Measurements from ENCODE around the gene TEAD2. TPM values are rescaled to one million over a fixed set of nuclear protein-coding genes. Genes with fewer than 3 reads are reported as not detected.

The TEAD2 gene
- total and polyA plus RNA-seq, 10 donors = 5.8 to 24.7 (median 14.4) TPM

DNA sequence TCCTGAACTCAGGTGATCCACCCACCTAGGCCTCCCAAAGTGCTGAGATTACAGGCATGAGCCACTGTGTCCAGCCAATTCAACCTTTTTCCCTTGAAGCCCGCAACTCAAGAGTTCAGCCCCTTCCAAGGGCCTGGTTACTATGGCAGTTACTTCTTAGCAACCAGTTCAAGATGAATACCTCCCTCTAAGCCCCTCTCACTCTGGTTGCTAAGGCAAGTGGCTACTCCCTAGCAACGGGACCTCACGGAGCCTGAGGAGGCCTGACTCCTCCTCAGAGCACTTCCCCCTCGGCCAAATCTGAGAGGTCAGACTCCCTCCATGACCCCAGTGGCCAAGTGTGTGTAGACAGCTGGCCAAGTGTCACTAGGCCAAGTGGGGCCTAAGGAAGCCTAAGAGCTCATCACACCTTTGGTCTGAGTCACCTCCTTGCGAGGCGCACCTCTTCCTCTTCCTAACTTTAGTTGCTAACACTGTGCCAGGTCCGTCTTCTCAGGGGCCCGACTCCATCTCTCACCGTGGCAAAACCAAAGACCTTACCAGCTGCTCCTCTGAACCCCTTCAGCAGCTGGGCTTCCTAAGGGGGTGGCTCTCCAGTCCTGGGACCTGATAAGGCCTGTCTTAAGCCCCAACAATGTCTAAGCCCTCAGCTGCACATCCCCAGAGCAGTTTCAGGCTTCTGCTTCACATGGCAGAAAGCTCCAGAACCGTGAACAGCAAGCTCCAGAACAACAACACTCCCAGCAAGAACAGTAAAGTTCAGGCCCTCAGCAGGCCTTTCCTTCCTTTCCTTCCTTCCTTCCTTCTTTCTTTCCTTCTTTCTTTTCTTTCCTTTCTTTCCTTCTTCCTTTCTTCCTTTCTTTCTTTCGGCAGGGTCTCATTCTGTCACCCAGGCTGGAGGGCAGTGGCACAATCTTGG lies 17.5 kb downstream of the TEAD2 start:
- TF ChIP-seq POLR2A (IDR thresholded peaks at IDR 0.05) = no peak
- peak in 1 of 3 donors; percentile 48 for TF ChIP-seq POLR2AphosphoS5 (IDR thresholded peaks at IDR 0.05)
- intact Hi-C loops (cut with DNase I; ENCODE audit: low total_unique reads) = no loop called here
- Histone ChIP-seq H3K36me3 (peaks cover 0 to 99% (median 36%) of the 10 kb centered on the region in 6 donors), H3K27ac (peak overlapping the region in 2 of 8 donors; percentile 15 to 31), H3K27me3 (replicated peaks in 1 of 7) (no peaks in the 10 kb centered on the region), H3K4me1 (peaks cover 7 to 45% (median 19%) of the 10 kb centered on the region in 6 donors), H3K9me3 (no peaks in the 10 kb centered on the region), H3K4me3 (no peak overlapping the region)
- WGBS, 5 donors = 75 to 87% (median 80%) methylated on average over 11 of the region's 11 CpGs
- DNase-seq = peak; percentile 55

DNA sequence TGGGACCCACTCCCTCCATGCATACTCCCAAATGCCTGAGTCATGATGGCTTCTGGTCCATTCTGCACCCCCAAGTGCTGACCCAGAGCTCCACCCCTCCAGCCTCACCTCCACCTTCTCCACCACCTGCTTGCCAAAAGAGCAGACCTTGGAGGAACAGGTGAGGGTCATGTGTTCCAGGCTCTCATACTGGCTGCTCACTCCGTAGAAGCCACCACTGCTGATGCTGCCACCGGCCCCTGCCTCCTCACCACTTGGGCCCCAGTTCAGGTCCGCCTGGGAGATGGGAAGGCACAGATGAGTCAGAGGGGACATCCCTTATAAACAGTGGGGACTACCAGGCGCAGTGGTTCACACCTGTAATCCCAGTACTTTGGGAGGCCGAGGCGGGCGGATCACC lies 19.1 kb downstream of the TEAD2 start:
- peaks cover 0 to 99% (median 51%) of the 10 kb centered on the region in 6 donors for H3K36me3 ChIP-seq
- peak; percentile 62 for DNase-seq
- no peak overlapping the region for H3K4me3 ChIP-seq
- intact Hi-C loops (cut with DNase I; ENCODE audit: low total_unique reads) = no loop called here
- peak overlapping the region in 1 of 8 donors; percentile 89 for H3K27ac ChIP-seq
- peaks cover 16 to 54% (median 35%) of the 10 kb centered on the region in 6 donors for H3K4me1 ChIP-seq
- WGBS, 5 donors = 81 to 92% (median 84%) methylated on average over 5 to 7 of the region's 7 CpGs
- H3K27me3 ChIP-seq (replicated peaks in 1 of 7) = no peaks in the 10 kb centered on the region
- no peaks in the 10 kb centered on the region for H3K9me3 ChIP-seq
- TF ChIP-seq POLR2A (IDR thresholded peaks at IDR 0.05) = no peak
- TF ChIP-seq POLR2AphosphoS5 (IDR thresholded peaks at IDR 0.05) = peak in 2 of 3 donors; percentile 25 to 60

- 88 to 93% (median 91%) methylated on average over 11 of the region's 11 CpGs for WGBS, 5 donors
- intact Hi-C loops (cut with DNase I; ENCODE audit: low total_unique reads) = no loop called here
- TF ChIP-seq POLR2AphosphoS5 (IDR thresholded peaks at IDR 0.05) = peak; percentile 64 to 80 (median 68)
- TF ChIP-seq POLR2A (IDR thresholded peaks at IDR 0.05) = no peak
- TF ChIP-seq, protein P1, sequence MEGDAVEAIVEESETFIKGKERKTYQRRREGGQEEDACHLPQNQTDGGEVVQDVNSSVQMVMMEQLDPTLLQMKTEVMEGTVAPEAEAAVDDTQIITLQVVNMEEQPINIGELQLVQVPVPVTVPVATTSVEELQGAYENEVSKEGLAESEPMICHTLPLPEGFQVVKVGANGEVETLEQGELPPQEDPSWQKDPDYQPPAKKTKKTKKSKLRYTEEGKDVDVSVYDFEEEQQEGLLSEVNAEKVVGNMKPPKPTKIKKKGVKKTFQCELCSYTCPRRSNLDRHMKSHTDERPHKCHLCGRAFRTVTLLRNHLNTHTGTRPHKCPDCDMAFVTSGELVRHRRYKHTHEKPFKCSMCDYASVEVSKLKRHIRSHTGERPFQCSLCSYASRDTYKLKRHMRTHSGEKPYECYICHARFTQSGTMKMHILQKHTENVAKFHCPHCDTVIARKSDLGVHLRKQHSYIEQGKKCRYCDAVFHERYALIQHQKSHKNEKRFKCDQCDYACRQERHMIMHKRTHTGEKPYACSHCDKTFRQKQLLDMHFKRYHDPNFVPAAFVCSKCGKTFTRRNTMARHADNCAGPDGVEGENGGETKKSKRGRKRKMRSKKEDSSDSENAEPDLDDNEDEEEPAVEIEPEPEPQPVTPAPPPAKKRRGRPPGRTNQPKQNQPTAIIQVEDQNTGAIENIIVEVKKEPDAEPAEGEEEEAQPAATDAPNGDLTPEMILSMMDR (IDR thresholded peaks at IDR 0.05 in 8 of 11, conservative IDR thresholded peaks at IDR 0.05 in 3 of 11) = no peak
- H3K36me3 ChIP-seq = peaks cover 0 to 99% (median 52%) of the 10 kb centered on the region in 6 donors
- H3K9me3 ChIP-seq = no peaks in the 10 kb centered on the region
- peaks cover 16 to 57% (median 43%) of the 10 kb centered on the region in 6 donors for H3K4me1 ChIP-seq
- H3K4me3 ChIP-seq = no peak overlapping the region
- H3K27me3 ChIP-seq (replicated peaks in 1 of 7) = no peaks in the 10 kb centered on the region
- H3K27ac ChIP-seq = peak overlapping the region in 1 of 8 donors; percentile 89
- peak; percentile 75 for DNase-seq
Measured at GRCh38 chr19:49342291-49342721, 19.9 kb downstream of the TEAD2 start.

- WGBS, 5 donors = 85 to 95% (median 91%) methylated on average over 10 to 11 of the region's 11 CpGs
- Histone ChIP-seq H3K27ac (peak overlapping the region; percentile 35 to 89 (median 76)), H3K9me3 (no peaks in the 10 kb centered on the region), H3K4me3 (peak overlapping the region in 2 of 8 donors; percentile 36 to 77), H3K36me3 (peaks cover 0 to 95% (median 45%) of the 10 kb centered on the region in 6 donors), H3K27me3 (replicated peaks in 1 of 7) (no peaks in the 10 kb centered on the region), H3K4me1 (peaks cover 16 to 69% (median 55%) of the 10 kb centered on the region in 6 donors)
- intact Hi-C loops (cut with DNase I; ENCODE audit: low total_unique reads) = no loop called here
- DNase-seq = peak; percentile 78
- TF ChIP-seq, protein P1 (IDR thresholded peaks at IDR 0.05 in 8 of 11, conservative IDR thresholded peaks at IDR 0.05 in 3 of 11) = no peak
- peak; percentile 41 to 63 (median 60) for TF ChIP-seq POLR2AphosphoS5 (IDR thresholded peaks at IDR 0.05)
- no peak for TF ChIP-seq POLR2A (IDR thresholded peaks at IDR 0.05)
Measured at GRCh38 chr19:49340865-49341718, 21.1 kb downstream of the TEAD2 start.
